Measurements from ENCODE around the gene HS3ST6.

- TF ChIP-seq POLR2A (IDR thresholded peaks at IDR 0.05; ENCODE audit: insufficient read depth in 1 of 2, low read depth in 2 of 2, low read length in 2 of 2): no peak
- TF ChIP-seq LRRFIP1 (CRISPR knock-in tag; conservative IDR thresholded peaks at IDR 0.05): no peak
- no peak for TF ChIP-seq TFAP4 (IDR thresholded peaks at IDR 0.05; ENCODE audit: borderline replicate concordance, low read depth)
- TF ChIP-seq ZBTB7A (CRISPR knock-in tag; IDR thresholded peaks at IDR 0.05): no peak
- no peak for TF ChIP-seq ZNF670 (CRISPR knock-in tag; IDR thresholded peaks at IDR 0.05; ENCODE audit: borderline replicate concordance)
- TF ChIP-seq FOXA1 (IDR thresholded peaks at IDR 0.05): no peak
- TF ChIP-seq FOXA1 (CRISPR knock-in tag; IDR thresholded peaks at IDR 0.05): no peak
- no peak for TF ChIP-seq NFRKB (IDR thresholded peaks at IDR 0.05)
These were observed 23.2 kb upstream of the HS3ST6 start for GRCh38 chr16:1941162-1942046.
